Astrocyte (in vitro differentiated cells and primary cell): ENCODE results near the gene LYPD6B. TPM values are rescaled to one million over a fixed set of nuclear protein-coding genes. Genes with fewer than 3 reads are reported as not detected.

ENCODE experiments used
- DNase-seq: peaks from one replicate; pipeline ENCODE4 v3.0.0-alpha.2; 2010; ENCODE audit warnings: low read depth
- FAIRE-seq: peaks from 2 replicates; lab custom pipeline; 2011; peaks lifted over from hg19 to GRCh38; lab: Jason Lieb, UNC
- H2AFZ ChIP-seq: 2 replicates; pipeline ENCODE4 v1.6.0; 2012; ENCODE audit warnings: low read depth, low read length, inconsistent platforms
- H3K27ac ChIP-seq: 2 replicates; pipeline ENCODE4 v1.5.1; 2011; ENCODE audit warnings: low read depth, low read length, inconsistent platforms
- H3K27me3 ChIP-seq: 2 replicates; pipeline ENCODE4 v1.6.0; 2011; ENCODE audit warnings: low read length, inconsistent platforms; ENCODE audit not compliant: insufficient read depth
- H3K36me3 ChIP-seq: 2 replicates; pipeline ENCODE4 v1.5.1; 2011; ENCODE audit warnings: low read length, inconsistent platforms; ENCODE audit not compliant: insufficient read depth
- H3K4me1 ChIP-seq: 2 replicates; pipeline ENCODE4 v1.5.1; 2011; ENCODE audit warnings: low read length, inconsistent platforms; ENCODE audit not compliant: insufficient read depth
- H3K4me2 ChIP-seq: 2 replicates; pipeline ENCODE4 v1.6.0; 2012; ENCODE audit warnings: low read length, inconsistent platforms
- H3K4me3 ChIP-seq: 2 replicates; pipeline ENCODE4 v1.5.1; 2011; ENCODE audit warnings: low read depth, mild to moderate bottlenecking, low read length, inconsistent platforms; ENCODE audit not compliant: insufficient read depth
- H3K79me2 ChIP-seq: 2 replicates; pipeline ENCODE4 v1.6.0; 2012; ENCODE audit warnings: mild to moderate bottlenecking, low read length, inconsistent platforms; ENCODE audit not compliant: insufficient read depth
- H3K9ac ChIP-seq: 2 replicates; pipeline ENCODE4 v1.6.0; 2012; ENCODE audit warnings: mild to moderate bottlenecking, low read length, inconsistent platforms
- H3K9me3 ChIP-seq: 2 replicates; pipeline ENCODE4 v1.5.1; 2012; ENCODE audit warnings: low read depth, mild to moderate bottlenecking, low read length, inconsistent platforms; ENCODE audit not compliant: insufficient read depth
- H4K20me1 ChIP-seq: 2 replicates; pipeline ENCODE4 v1.6.0; 2012; ENCODE audit warnings: low read length, inconsistent platforms; ENCODE audit not compliant: insufficient read depth
- H3K27ac Mint-ChIP-seq: one replicate; pipeline ENCODE4 v1.8.0; 2021; ENCODE audit warnings: mild to moderate bottlenecking, mixed read lengths; ENCODE audit not compliant: unreplicated experiment
- H3K27me3 Mint-ChIP-seq: one replicate; pipeline ENCODE4 v1.8.0; 2021; ENCODE audit warnings: low read depth, mixed read lengths; ENCODE audit not compliant: unreplicated experiment
- H3K36me3 Mint-ChIP-seq: one replicate; pipeline ENCODE4 v1.8.0; 2021; ENCODE audit warnings: low read depth, mixed read lengths; ENCODE audit not compliant: unreplicated experiment
- H3K4me1 Mint-ChIP-seq: one replicate; pipeline ENCODE4 v1.8.0; 2021; ENCODE audit warnings: low read depth, mixed read lengths; ENCODE audit not compliant: unreplicated experiment
- H3K4me3 Mint-ChIP-seq: one replicate; pipeline ENCODE4 v1.8.0; 2021; ENCODE audit warnings: mild to moderate bottlenecking, moderate library complexity, mixed read lengths; ENCODE audit not compliant: unreplicated experiment
- H3K9me3 Mint-ChIP-seq: one replicate; pipeline ENCODE4 v1.8.0; 2021; ENCODE audit warnings: mild to moderate bottlenecking, mixed read lengths; ENCODE audit not compliant: unreplicated experiment
- EZH2 ChIP-seq: IDR thresholded peaks from 2 replicates; pipeline ENCODE4 v1.6.1; 2012; ENCODE audit warnings: mild to moderate bottlenecking, low read length, inconsistent platforms; ENCODE audit not compliant: insufficient read depth
- total RNA-seq: library from RNA; stranded (reverse); gene quantifications from 2 replicates; pipeline ENCODE4 v1.2.1, GENCODE V29; 2021
- TF ChIP-seq, protein P1 (sequence below): IDR thresholded peaks from 2 replicates; pipeline ENCODE4 v1.5.1; 2011; ENCODE audit warnings: low read depth, mild to moderate bottlenecking, inconsistent platforms, low read length, moderate library complexity; ENCODE audit not compliant: insufficient read depth

Gene LYPD6B
- total RNA-seq, 1 donor from 2014 or later, result 1.2 TPM

DNA sequence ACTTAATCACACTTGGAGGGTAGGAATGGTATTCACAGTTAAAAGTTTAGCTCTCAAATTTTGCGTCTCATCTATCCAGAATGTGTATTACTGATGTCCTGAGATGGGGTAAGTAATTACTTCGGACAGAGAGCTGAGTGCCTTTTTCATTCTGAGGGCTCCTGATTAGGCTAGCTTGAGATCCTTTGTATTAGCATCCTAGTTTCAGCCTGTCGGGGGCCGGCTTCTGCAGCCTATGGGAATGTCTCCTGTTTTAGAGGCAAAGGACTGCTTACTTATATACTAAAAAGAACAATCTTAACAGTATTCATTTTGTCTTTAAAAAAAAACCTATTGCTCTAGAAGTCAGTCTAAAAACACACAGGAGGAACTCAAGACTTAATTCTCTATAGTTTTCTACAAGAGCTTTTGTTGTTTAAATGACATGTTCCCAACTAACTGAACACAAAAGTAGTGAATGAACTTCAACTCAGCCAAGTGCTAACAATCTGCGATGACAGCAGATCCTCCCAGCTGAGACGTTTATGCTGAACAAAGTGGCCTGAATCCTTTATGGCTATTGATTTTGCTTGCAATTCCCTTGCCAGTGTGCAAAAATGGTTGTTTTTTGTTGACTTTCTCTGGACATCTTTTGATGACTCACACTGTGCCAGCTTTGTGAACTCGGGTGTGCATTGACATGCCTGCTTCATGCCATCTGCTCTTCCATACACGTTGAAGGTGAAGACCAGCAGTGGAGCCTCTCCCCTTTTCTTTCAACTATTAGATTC is 118.7 kb downstream of the LYPD6B start:
- DNase-seq, result no peak
- Mint-ChIP-seq H3K36me3 (no peaks in the 10 kb centered on the region), H3K4me3 (no peak overlapping the region), H3K9me3 (no peaks in the 10 kb centered on the region), H3K27ac (no peak overlapping the region), H3K4me1 (peaks cover 4% of the 10 kb centered on the region), H3K27me3 (peaks cover 8% of the 10 kb centered on the region)
- Histone ChIP-seq H3K4me2 (no peak overlapping the region), H2AFZ (no peak overlapping the region), H3K27ac (no peak overlapping the region), H3K36me3 (no peaks in the 10 kb centered on the region), H4K20me1 (no peaks in the 10 kb centered on the region), H3K4me3 (no peak overlapping the region), H3K4me1 (no peaks in the 10 kb centered on the region), H3K79me2 (no peaks in the 10 kb centered on the region), H3K9ac (no peak overlapping the region), H3K9me3 (no peaks in the 10 kb centered on the region), H3K27me3 (no peaks in the 10 kb centered on the region)
- FAIRE-seq, result no peak
- no peak for TF ChIP-seq EZH2
- TF ChIP-seq, protein P1, sequence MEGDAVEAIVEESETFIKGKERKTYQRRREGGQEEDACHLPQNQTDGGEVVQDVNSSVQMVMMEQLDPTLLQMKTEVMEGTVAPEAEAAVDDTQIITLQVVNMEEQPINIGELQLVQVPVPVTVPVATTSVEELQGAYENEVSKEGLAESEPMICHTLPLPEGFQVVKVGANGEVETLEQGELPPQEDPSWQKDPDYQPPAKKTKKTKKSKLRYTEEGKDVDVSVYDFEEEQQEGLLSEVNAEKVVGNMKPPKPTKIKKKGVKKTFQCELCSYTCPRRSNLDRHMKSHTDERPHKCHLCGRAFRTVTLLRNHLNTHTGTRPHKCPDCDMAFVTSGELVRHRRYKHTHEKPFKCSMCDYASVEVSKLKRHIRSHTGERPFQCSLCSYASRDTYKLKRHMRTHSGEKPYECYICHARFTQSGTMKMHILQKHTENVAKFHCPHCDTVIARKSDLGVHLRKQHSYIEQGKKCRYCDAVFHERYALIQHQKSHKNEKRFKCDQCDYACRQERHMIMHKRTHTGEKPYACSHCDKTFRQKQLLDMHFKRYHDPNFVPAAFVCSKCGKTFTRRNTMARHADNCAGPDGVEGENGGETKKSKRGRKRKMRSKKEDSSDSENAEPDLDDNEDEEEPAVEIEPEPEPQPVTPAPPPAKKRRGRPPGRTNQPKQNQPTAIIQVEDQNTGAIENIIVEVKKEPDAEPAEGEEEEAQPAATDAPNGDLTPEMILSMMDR, result no peak

DNA sequence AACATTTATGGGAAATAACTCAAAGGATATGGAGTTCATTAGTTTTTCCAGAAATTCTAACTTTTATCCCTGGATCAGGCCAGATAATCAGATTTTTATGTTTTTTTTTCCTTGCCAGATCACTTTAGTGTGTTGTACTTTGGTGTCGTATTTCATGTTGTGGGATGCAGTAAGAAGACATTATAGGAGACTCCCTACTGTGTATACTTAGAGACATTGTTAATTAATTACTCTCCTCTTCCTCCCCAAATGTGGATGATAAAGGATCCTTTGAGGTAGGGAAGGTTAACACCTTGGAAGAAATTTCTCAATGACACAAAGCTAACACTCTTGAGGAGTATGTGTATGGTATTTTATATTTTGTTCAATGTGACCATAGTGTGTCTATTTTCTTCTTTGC is 120.5 kb downstream of the LYPD6B start:
- H3K4me1 Mint-ChIP-seq, result no peaks in the 10 kb centered on the region

More for the DNA sequence above, 120.5 kb downstream of the LYPD6B start:
- H3K79me2 ChIP-seq, result no peaks in the 10 kb centered on the region
- H3K9ac ChIP-seq, result no peak overlapping the region
- Mint-ChIP-seq H3K36me3 (no peaks in the 10 kb centered on the region), H3K9me3 (no peaks in the 10 kb centered on the region), H3K27ac (no peak overlapping the region), H3K27me3 (peaks cover 12% of the 10 kb centered on the region), H3K4me3 (no peak overlapping the region)
- no peak overlapping the region for H3K4me2 ChIP-seq
- no peaks in the 10 kb centered on the region for H3K4me1 ChIP-seq
- no peaks in the 10 kb centered on the region for H3K9me3 ChIP-seq
- DNase-seq (no peak), FAIRE-seq (no peak)
- H3K4me3 ChIP-seq, result no peak overlapping the region
- no peak for TF ChIP-seq EZH2
- TF ChIP-seq, protein P1, result no peak
- H3K27ac ChIP-seq, result no peak overlapping the region
- H3K36me3 ChIP-seq, result no peaks in the 10 kb centered on the region
- no peaks in the 10 kb centered on the region for H4K20me1 ChIP-seq
- H3K27me3 ChIP-seq, result no peaks in the 10 kb centered on the region
- H2AFZ ChIP-seq, result no peak overlapping the region
